ENCODE measurements around the gene CENPX. TPM values are rescaled to one million over a fixed set of nuclear protein-coding genes. Genes with fewer than 3 reads are reported as not detected.
A peak's percentile ranks its signal among the peaks of the same experiment; 100 is the strongest.
"Not testable (repeated sequence)": the region's sequence is repeated elsewhere in the genome, so short reads cannot be mapped to it uniquely, and the experiment has no call there.

The CENPX gene
- total RNA-seq, 1 donor from 2014 or later = 66.2 TPM

- TF ChIP-seq CTCF (IDR thresholded peaks at IDR 0.05; ENCODE audit: unreplicated experiment) = no peak
- Mint-ChIP-seq H3K36me3 (ENCODE audit: insufficient read depth) (peaks cover 9% of the 10 kb centered on the region), H3K9me3 (ENCODE audit: low read depth) (no peaks in the 10 kb centered on the region), H3K4me3 (ENCODE audit: low read depth) (no peak overlapping the region), H3K27me3 (peaks cover 13% of the 10 kb centered on the region), H3K27ac (no peak overlapping the region), H3K4me1 (ENCODE audit: low read depth) (peaks cover 2% of the 10 kb centered on the region)
- DNase-seq (ENCODE audit: low spot score, unreplicated experiment) = no peak
Measured at GRCh38 chr17:82042649-82043048, 20.0 kb upstream of the CENPX start.

DNA sequence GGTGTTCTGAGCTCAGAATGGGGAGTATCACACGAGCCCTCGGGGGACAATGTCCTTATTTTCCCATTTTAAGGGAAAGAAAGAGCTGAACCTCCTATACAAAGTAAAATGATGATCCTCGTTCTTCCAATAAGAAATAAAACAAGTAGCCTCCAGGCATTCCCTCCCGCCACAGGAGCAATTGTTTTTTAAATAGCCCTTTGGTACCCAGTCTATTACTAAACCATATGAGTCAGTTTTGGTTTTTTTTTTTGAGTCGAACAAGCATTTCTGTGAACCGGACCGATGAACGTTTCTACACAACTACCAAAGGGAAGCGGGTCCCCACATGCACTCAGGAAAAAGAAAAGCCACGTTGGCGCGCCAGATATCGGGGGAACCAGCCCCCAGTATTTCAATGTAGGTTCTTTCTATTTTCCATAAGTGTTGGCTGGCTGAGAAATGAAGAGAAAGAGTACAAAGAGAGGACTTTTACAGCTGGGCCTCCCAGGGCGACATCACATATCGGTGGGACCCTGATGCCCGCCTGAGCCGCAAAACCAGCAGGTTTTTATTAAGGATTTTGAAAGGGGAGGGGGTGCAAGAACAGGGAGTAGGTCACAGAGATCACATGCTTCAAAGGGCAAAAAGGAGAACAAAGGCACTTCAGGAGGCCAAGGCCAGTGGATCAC, 18.6 kb upstream of the CENPX start:
- H3K4me1 Mint-ChIP-seq (ENCODE audit: low read depth) = peaks cover 3% of the 10 kb centered on the region
- H3K27ac Mint-ChIP-seq = no peak overlapping the region
- TF ChIP-seq CTCF (IDR thresholded peaks at IDR 0.05; ENCODE audit: unreplicated experiment) = no peak

GRCh38 chr17:82039695-82040299, 17.1 kb upstream of the CENPX start:
- Mint-ChIP-seq H3K4me3 (ENCODE audit: low read depth) (no peak overlapping the region), H3K27me3 (peaks cover 19% of the 10 kb centered on the region), H3K27ac (no peak overlapping the region), H3K4me1 (ENCODE audit: low read depth) (peaks cover 4% of the 10 kb centered on the region), H3K9me3 (ENCODE audit: low read depth) (no peaks in the 10 kb centered on the region), H3K36me3 (ENCODE audit: insufficient read depth) (peaks cover 7% of the 10 kb centered on the region)
- no peak for DNase-seq (ENCODE audit: low spot score, unreplicated experiment)
- TF ChIP-seq CTCF (IDR thresholded peaks at IDR 0.05; ENCODE audit: unreplicated experiment) = no peak

More for the DNA sequence above, 18.6 kb upstream of the CENPX start:
- H3K27me3 Mint-ChIP-seq = peaks cover 13% of the 10 kb centered on the region
- no peak for DNase-seq (ENCODE audit: low spot score, unreplicated experiment)
- H3K36me3 Mint-ChIP-seq (ENCODE audit: insufficient read depth) = no peaks in the 10 kb centered on the region
- H3K4me3 Mint-ChIP-seq (ENCODE audit: low read depth) = no peak overlapping the region
- no peaks in the 10 kb centered on the region for H3K9me3 Mint-ChIP-seq (ENCODE audit: low read depth)

- H3K9me3 Mint-ChIP-seq (ENCODE audit: low read depth); H3K4me1 Mint-ChIP-seq (ENCODE audit: low read depth); H3K4me3 Mint-ChIP-seq (ENCODE audit: low read depth); H3K36me3 Mint-ChIP-seq (ENCODE audit: insufficient read depth); DNase-seq (ENCODE audit: low spot score, unreplicated experiment); H3K27ac Mint-ChIP-seq: not testable (repeated sequence)
- peaks cover 19% of the 10 kb centered on the region for H3K27me3 Mint-ChIP-seq
Measured at GRCh38 chr17:82038796-82039409, 16.2 kb upstream of the CENPX start.

DNA sequence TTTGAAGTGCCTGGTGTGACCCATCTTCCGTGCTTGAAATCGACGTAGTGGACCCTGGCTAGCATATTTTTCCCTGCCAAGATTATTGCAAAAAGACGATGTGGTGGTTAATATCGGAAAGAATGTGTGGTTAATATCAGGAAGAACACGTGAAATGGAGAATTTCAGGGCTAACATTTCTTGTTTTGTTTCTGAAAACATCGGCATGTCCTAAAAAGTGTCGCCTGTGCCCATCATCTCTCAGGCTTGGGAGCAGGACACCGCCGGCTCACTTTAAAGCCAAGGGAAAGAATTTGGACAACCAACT, 15.2 kb upstream of the CENPX start:
- no peaks in the 10 kb centered on the region for H3K9me3 Mint-ChIP-seq (ENCODE audit: low read depth)
- no peak for TF ChIP-seq CTCF (IDR thresholded peaks at IDR 0.05; ENCODE audit: unreplicated experiment)
- H3K27ac Mint-ChIP-seq = peak overlapping the region; percentile 92
- H3K27me3 Mint-ChIP-seq = peaks cover 20% of the 10 kb centered on the region
- H3K36me3 Mint-ChIP-seq (ENCODE audit: insufficient read depth) = peaks cover 7% of the 10 kb centered on the region
- H3K4me1 Mint-ChIP-seq (ENCODE audit: low read depth) = peaks cover 4% of the 10 kb centered on the region
- peak overlapping the region; percentile 75 for H3K4me3 Mint-ChIP-seq (ENCODE audit: low read depth)
- DNase-seq (ENCODE audit: low spot score, unreplicated experiment) = no peak
